ENCODE data around the gene EIF2B2.

Gene EIF2B2

DNA sequence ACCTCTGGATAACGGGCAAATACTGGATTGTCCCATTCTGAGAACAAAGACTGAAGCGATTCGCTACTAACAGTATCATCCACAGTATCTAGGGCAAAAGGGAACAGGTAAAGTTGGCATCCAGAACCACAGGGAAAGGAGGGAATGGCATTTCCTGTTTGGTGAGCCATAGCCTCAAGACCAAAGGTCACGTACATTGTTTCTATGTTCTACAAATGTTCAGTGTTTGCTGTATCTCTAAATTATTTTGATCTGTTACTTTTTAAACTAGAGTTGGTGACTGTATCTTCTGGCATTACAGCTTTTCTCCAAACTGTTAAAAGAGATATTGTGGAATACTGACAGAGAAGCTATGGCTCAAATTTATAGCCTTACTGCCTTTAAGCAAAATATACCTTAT, 38.9 kb downstream of the EIF2B2 start:
- DNase-seq (ENCODE audit: insufficient read length, low spot score) (no peak), FAIRE-seq (no peak)
- TF ChIP-seq, protein P1, sequence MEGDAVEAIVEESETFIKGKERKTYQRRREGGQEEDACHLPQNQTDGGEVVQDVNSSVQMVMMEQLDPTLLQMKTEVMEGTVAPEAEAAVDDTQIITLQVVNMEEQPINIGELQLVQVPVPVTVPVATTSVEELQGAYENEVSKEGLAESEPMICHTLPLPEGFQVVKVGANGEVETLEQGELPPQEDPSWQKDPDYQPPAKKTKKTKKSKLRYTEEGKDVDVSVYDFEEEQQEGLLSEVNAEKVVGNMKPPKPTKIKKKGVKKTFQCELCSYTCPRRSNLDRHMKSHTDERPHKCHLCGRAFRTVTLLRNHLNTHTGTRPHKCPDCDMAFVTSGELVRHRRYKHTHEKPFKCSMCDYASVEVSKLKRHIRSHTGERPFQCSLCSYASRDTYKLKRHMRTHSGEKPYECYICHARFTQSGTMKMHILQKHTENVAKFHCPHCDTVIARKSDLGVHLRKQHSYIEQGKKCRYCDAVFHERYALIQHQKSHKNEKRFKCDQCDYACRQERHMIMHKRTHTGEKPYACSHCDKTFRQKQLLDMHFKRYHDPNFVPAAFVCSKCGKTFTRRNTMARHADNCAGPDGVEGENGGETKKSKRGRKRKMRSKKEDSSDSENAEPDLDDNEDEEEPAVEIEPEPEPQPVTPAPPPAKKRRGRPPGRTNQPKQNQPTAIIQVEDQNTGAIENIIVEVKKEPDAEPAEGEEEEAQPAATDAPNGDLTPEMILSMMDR (IDR thresholded peaks at IDR 0.05; ENCODE audit: insufficient read depth, missing control alignments): no peak

DNA sequence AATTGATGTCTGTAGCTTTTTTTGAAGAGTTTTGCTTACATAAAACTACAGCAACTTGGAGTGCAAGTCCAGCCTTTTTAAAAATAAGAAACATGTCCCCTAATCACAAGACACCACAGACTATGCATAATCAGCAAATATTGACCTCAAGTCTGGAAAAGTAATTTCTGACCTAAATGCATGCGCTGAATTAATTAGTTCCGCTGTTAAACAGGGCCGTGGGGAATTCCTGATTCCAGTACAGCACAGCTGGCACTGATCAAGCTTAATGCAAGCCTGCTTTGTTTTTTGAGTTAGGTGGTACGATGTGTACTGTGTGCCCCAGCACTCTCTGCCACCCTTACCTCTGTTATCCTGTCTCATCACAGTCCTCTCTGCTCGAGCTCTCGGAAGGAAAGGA, 39.3 kb downstream of the EIF2B2 start:
- TF ChIP-seq, protein P1 (IDR thresholded peaks at IDR 0.05; ENCODE audit: insufficient read depth, missing control alignments): no peak
- FAIRE-seq: no peak

GRCh38 chr14:75044322-75044721, 41.6 kb downstream of the EIF2B2 start:
- FAIRE-seq (no peak), DNase-seq (ENCODE audit: insufficient read length, low spot score) (no peak)
- TF ChIP-seq, protein P1 (IDR thresholded peaks at IDR 0.05; ENCODE audit: insufficient read depth, missing control alignments): no peak

More for the DNA sequence above, 39.3 kb downstream of the EIF2B2 start:
- DNase-seq (ENCODE audit: insufficient read length, low spot score): no peak

- TF ChIP-seq, protein P1 (IDR thresholded peaks at IDR 0.05; ENCODE audit: insufficient read depth, missing control alignments): no peak
- no peak for FAIRE-seq
- no peak for DNase-seq (ENCODE audit: insufficient read length, low spot score)
Observed at GRCh38 chr14:75044752-75045151, 42.0 kb downstream of the EIF2B2 start.

DNA sequence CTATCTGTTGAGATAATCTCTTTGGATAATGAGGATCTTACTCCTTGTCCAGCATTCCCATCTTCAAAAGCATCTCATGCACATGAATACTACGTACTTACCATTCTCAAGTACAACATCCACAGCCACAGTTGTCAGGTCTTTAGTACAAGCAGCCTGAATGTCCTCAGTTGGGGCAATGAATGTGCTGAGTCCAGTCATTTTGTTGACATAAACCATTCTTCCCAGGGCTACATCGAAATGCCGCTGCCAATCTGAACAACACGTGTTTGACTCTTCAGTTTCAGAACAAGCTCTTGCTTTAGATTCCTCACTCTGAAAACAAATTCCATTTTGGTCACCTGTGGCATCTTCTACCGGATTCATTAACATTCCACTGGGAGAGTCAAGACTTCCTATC, 43.6 kb downstream of the EIF2B2 start:
- DNase-seq (ENCODE audit: insufficient read length, low spot score): no peak
- FAIRE-seq: no peak
- TF ChIP-seq, protein P1 (IDR thresholded peaks at IDR 0.05; ENCODE audit: insufficient read depth, missing control alignments): no peak

- FAIRE-seq (no peak), DNase-seq (ENCODE audit: insufficient read length, low spot score) (no peak)
- TF ChIP-seq, protein P1 (IDR thresholded peaks at IDR 0.05; ENCODE audit: insufficient read depth, missing control alignments): no peak
Observed at GRCh38 chr14:75046899-75047298, 44.2 kb downstream of the EIF2B2 start.

- FAIRE-seq (no peak), DNase-seq (ENCODE audit: insufficient read length, low spot score) (no peak)
- TF ChIP-seq, protein P1 (IDR thresholded peaks at IDR 0.05; ENCODE audit: insufficient read depth, missing control alignments): no peak
Observed at GRCh38 chr14:75047506-75047905, 44.8 kb downstream of the EIF2B2 start.
